Astrocyte of the spinal cord (primary cell): Measurements from ENCODE around the gene MACROD2.

Experiments used
- DNase-seq: peaks from one replicate; pipeline ENCODE4 v3.0.0; 2011; ENCODE audit warnings: low read depth, low spot score
- H3K4me3 ChIP-seq: 2 replicates; pipeline ENCODE4 v1.5.1; 2011; ENCODE audit warnings: low read depth, mild to moderate bottlenecking, low read length, moderate library complexity
- in situ Hi-C: cut with HindIII; loops from 2 replicates; pipeline ENCODE4 v1.10.0; 2017; ENCODE audit warnings: low sequenced_read_pairs
- TF ChIP-seq, protein P1 (sequence below): IDR thresholded peaks from 2 replicates; pipeline ENCODE4 v1.5.1; 2012; ENCODE audit warnings: low read depth, mild to moderate bottlenecking, low read length, inconsistent platforms

The MACROD2 gene

GRCh38 chr20:14915356-14915755 is 920.0 kb downstream of the MACROD2 start:
- in situ Hi-C loops = no loop called here
- DNase-seq = no peak
- no peak overlapping the region for H3K4me3 ChIP-seq
- TF ChIP-seq, protein P1, sequence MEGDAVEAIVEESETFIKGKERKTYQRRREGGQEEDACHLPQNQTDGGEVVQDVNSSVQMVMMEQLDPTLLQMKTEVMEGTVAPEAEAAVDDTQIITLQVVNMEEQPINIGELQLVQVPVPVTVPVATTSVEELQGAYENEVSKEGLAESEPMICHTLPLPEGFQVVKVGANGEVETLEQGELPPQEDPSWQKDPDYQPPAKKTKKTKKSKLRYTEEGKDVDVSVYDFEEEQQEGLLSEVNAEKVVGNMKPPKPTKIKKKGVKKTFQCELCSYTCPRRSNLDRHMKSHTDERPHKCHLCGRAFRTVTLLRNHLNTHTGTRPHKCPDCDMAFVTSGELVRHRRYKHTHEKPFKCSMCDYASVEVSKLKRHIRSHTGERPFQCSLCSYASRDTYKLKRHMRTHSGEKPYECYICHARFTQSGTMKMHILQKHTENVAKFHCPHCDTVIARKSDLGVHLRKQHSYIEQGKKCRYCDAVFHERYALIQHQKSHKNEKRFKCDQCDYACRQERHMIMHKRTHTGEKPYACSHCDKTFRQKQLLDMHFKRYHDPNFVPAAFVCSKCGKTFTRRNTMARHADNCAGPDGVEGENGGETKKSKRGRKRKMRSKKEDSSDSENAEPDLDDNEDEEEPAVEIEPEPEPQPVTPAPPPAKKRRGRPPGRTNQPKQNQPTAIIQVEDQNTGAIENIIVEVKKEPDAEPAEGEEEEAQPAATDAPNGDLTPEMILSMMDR = no peak

DNA sequence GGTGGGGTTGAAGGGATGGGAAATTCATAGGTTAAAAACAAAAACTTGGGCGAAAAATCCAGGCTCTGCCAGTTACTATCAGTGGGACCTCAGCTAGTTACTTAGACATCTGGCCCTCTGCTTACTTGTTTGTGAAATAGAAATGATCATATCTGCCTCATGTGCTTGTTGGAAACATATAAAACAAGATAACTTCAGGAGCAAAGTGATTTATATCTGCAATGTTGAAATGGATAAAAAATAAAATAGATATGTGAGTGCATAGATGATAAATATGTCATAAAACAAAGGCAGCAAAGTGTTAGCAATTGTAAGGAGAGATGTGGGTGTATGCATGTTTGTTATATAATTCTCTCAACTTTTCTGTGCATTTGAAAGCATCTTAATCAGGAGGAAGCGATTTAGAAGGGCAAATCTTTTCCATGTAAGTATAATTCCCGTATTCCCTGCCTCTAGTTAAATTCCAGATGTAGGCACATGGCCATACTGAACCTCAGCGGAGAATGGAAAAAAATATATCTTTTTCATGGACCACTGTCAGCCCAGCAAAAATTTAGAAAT is 921.1 kb downstream of the MACROD2 start:
- no peak for DNase-seq
- no peak overlapping the region for H3K4me3 ChIP-seq
- TF ChIP-seq, protein P1 = no peak
- in situ Hi-C loops = no loop called here

DNA sequence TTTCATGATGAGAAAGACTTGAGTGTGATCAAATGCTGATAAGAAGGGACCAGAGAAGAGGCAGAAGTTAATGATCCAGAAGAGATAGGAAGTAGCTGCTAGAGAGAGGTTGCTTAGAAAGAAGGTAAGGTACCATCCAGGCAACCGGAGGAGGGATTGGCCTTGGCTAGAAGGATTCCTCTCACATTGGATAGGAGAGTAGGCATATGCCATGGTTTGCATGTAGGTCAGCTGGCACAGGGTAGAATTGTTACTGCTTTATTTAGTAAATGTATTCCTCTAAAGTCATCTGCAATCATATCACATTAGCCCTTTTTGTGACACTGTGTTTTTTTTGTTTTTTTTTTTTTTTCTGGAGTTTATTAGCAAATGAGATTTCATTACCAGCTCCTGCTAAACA is 923.0 kb downstream of the MACROD2 start:
- TF ChIP-seq, protein P1 = no peak
- in situ Hi-C loops = no loop called here
- H3K4me3 ChIP-seq = no peak overlapping the region
- DNase-seq = no peak

DNA sequence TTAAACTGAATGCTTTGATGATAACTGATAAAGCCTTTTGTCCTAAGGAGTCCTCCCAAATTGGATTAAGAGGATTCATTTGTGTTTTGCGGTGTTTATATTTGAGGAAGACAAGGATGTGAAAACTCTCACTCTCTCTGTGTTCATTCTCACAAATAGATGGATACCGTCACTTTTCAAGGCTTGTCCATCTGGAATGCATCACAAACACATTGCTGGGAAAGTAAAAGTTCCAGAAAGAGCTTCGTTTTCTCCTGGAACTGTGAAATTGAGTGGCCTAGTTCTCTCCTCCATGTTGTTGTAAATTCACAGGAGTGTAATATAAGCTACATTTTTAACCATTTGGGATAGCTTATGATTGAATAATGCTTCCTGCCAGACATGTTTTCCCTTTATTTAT is 923.7 kb downstream of the MACROD2 start:
- DNase-seq = no peak
- TF ChIP-seq, protein P1 = no peak
- H3K4me3 ChIP-seq = no peak overlapping the region
- in situ Hi-C loops = no loop called here

- no peak for DNase-seq
- TF ChIP-seq, protein P1 = no peak
- no peak overlapping the region for H3K4me3 ChIP-seq
- in situ Hi-C loops = no loop called here
Observed at GRCh38 chr20:14919501-14920081, 924.3 kb downstream of the MACROD2 start.

DNA sequence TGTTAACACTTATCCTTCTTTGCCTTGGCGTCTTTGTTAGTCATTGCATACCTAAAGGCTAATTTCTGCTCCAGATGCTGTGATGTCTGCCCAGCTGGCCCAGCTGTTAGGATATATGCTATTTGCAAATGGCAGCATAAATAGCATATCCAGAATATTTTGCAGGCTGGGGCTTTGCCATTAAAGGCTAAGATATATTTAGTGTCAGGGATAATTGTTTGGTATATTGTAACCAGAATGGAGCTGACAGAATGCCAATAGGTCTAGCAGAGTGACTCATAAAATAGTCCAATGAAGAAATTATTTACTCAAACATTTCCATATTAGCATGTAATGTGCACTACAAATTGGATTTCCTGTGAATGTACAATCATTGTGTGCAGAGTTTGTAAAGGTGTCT is 926.2 kb downstream of the MACROD2 start:
- no peak overlapping the region for H3K4me3 ChIP-seq
- in situ Hi-C loops = no loop called here
- DNase-seq = no peak
- TF ChIP-seq, protein P1 = no peak
